PFSK-1 (cell line): ENCODE data around the gene EXD3.

Source experiments
- FOXP2 ChIP-seq: optimal IDR thresholded peaks from 2 replicates; pipeline ENCODE3; 2011; ENCODE audit warnings: borderline replicate concordance, control low read depth, inconsistent platforms; ENCODE audit not compliant: insufficient read depth; ENCODE audit errors: extremely low read length, extremely low read depth
- POLR2AphosphoS5 ChIP-seq: IDR thresholded peaks from 2 replicates; pipeline ENCODE4 v1.6.1; 2012; ENCODE audit warnings: low read depth, mild to moderate bottlenecking, control low read depth, low read length, moderate library complexity
- REST ChIP-seq, 2 experiments: IDR thresholded peaks; 2 replicates each; pipeline versions ENCODE4 v1.6.1 to v1.8.0; 2011 to 2012; ENCODE audit warnings: low read depth in 2 of 2, low read length in 2 of 2, control low read depth in 1 of 2, inconsistent platforms in 1 of 2, mild to moderate bottlenecking in 1 of 2, moderate library complexity in 1 of 2; ENCODE audit not compliant: insufficient read depth in 1 of 2
- SIN3A ChIP-seq: IDR thresholded peaks from 2 replicates; pipeline ENCODE4 v1.6.1; 2012; ENCODE audit warnings: mild to moderate bottlenecking, low read length, moderate library complexity, borderline replicate concordance; ENCODE audit not compliant: insufficient read depth
- TAF1 ChIP-seq: IDR thresholded peaks from 2 replicates; pipeline ENCODE4 v1.6.1; 2012; ENCODE audit warnings: low read length, control low read depth, borderline replicate concordance; ENCODE audit not compliant: insufficient read depth

Gene EXD3

GRCh38 chr9:137295849-137296669 lies 126.9 kb downstream of the EXD3 start:
- no peak; the same call in 1 of the 2 replicates for TF ChIP-seq POLR2AphosphoS5
- TF ChIP-seq SIN3A, result no peak; the same call in 1 of the 2 replicates
- no peak for TF ChIP-seq FOXP2
- no peak for TF ChIP-seq TAF1
- TF ChIP-seq REST (IDR thresholded peaks at IDR 0.05; ENCODE audit: insufficient read depth in 1 of 2, low read depth in 2 of 2, low read length in 2 of 2), result no peak

DNA sequence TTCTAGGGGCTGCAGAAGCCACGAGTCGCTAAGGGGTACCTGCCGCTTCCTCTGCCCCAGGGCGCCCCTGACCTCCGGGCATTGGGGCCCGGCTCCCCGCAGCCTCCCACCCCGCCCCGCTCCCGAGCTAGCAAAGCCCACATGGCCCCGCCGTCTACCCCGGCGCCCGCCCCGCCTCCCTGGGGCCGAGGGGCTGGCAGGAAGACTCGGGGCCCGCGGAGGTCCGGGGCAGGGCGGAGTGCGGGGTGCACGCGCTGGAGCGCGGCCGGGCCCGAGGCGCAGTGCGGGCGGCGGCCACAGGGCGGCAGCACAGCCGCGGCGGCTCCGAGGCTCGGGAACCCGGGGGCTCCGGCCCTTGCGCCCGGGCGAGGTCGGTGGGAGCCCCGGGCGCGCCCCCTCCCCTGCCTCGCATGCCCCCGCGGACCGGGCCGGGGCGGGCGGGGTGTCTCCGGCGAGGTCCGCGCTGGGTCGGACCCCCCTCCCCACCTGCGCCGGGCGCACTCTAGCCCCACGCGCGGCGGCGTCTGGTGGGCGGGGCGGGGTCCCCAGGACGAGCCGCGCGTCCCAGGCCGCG lies 127.6 kb downstream of the EXD3 start:
- TF ChIP-seq TAF1, result no peak
- no peak for TF ChIP-seq REST (IDR thresholded peaks at IDR 0.05; ENCODE audit: insufficient read depth in 1 of 2, low read depth in 2 of 2, low read length in 2 of 2)
- TF ChIP-seq POLR2AphosphoS5, result no peak
- TF ChIP-seq SIN3A, result no peak
- TF ChIP-seq FOXP2, result no peak

- TF ChIP-seq REST (IDR thresholded peaks at IDR 0.05; ENCODE audit: insufficient read depth in 1 of 2, low read depth in 2 of 2, low read length in 2 of 2), result no peak
- TF ChIP-seq SIN3A, result no peak
- TF ChIP-seq TAF1, result no peak
- TF ChIP-seq POLR2AphosphoS5, result no peak
- TF ChIP-seq FOXP2, result no peak
These were observed 128.2 kb downstream of the EXD3 start for GRCh38 chr9:137294681-137295237.

DNA sequence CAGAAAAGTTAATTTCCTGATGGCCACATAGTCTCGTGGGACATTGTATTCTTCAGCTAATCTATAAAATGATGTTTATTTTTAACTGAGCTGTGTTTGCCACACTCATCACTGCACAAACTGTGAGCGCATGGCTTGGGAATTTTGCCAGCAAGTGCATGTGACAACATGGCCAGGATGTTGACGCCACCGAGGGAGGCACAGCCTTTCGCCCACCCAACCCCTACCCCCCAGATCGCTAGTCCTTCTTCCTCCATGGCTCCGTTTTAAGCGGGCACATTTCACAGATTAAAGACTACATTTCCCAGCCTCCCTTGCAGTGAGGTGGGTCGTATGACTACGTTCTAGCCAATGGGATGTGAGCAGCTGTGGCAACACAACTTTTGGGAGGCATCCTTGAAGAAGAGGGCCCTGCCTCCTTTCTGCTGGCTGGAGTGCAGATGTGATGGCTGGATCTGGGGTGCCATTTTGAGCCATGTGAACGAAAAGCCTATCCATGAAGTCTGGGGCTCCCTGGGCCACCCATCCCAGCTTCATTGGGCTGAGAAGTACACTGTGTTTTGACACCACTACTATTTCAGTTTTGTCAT lies 128.8 kb downstream of the EXD3 start:
- no peak for TF ChIP-seq REST (IDR thresholded peaks at IDR 0.05; ENCODE audit: insufficient read depth in 1 of 2, low read depth in 2 of 2, low read length in 2 of 2)
- TF ChIP-seq TAF1, result no peak
- TF ChIP-seq FOXP2, result no peak
- no peak for TF ChIP-seq POLR2AphosphoS5
- TF ChIP-seq SIN3A, result no peak
